Liver (tissue), 9 donors: ENCODE results near the gene SERPINH1. TPM values are rescaled to one million over a fixed set of nuclear protein-coding genes. Genes with fewer than 3 reads are reported as not detected.

Experiments used
- DNase-seq: peaks from one replicate; pipeline ENCODE4 v3.0.0-alpha.2; 2017; ENCODE audit warnings: low spot score
- H3K27ac ChIP-seq, 2 donors: one replicate each; pipeline ENCODE4 v1.7.0; 2013; ENCODE audit warnings: inconsistent platforms in 2 of 2, low read length in 2 of 2, control low read depth in 1 of 2, low read depth in 1 of 2, mild to moderate bottlenecking in 1 of 2
- H3K27me3 ChIP-seq, 4 donors: one replicate each; pipeline versions ENCODE4 v1.6.1 to v1.7.0; 2013; ENCODE audit warnings: low read length in 3 of 4, inconsistent platforms in 1 of 4, mild to moderate bottlenecking in 1 of 4, moderate library complexity in 1 of 4; ENCODE audit not compliant: control insufficient read depth in 4 of 4, insufficient read depth in 4 of 4
- H3K36me3 ChIP-seq, 4 donors: one replicate each; pipeline versions ENCODE4 v1.6.1 to v1.7.0; 2013; ENCODE audit warnings: low read length in 3 of 4, mild to moderate bottlenecking in 3 of 4, low read depth in 1 of 4, moderate library complexity in 1 of 4; ENCODE audit not compliant: control insufficient read depth in 4 of 4, insufficient read depth in 3 of 4
- H3K4me1 ChIP-seq, 4 donors: one replicate each; pipeline versions ENCODE4 v1.6.1 to v1.7.0; 2013; ENCODE audit warnings: low read length in 3 of 4, mild to moderate bottlenecking in 3 of 4, moderate library complexity in 1 of 4; ENCODE audit not compliant: control insufficient read depth in 4 of 4, insufficient read depth in 4 of 4
- H3K4me3 ChIP-seq, 3 donors: one replicate each; pipeline versions ENCODE4 v1.6.1 to v1.7.0; 2013; ENCODE audit warnings: low read length in 3 of 3, control low read depth in 1 of 3, low read depth in 1 of 3, mild to moderate bottlenecking in 1 of 3
- H3K9ac ChIP-seq, 2 donors: one replicate each; pipeline ENCODE4 v1.7.0; 2013; ENCODE audit warnings: low read length in 2 of 2, mild to moderate bottlenecking in 2 of 2, moderate library complexity in 2 of 2, control low read depth in 1 of 2, low read depth in 1 of 2
- H3K9me3 ChIP-seq, 4 donors: one replicate each; pipeline versions ENCODE4 v1.6.1 to v1.7.0; 2013; ENCODE audit warnings: low read length in 3 of 4; ENCODE audit not compliant: control insufficient read depth in 4 of 4
- CTCF ChIP-seq: fragments of 150-350 bp; IDR thresholded peaks from 2 replicates; pipeline ENCODE4 v1.5.1; 2017; ENCODE audit warnings: improper control_type of control experiment, low read depth, low read length; ENCODE audit not compliant: missing input control
- FOXA1 ChIP-seq: IDR thresholded peaks from 2 replicates; pipeline ENCODE4 v1.6.1; 2016; ENCODE audit warnings: antibody characterized with exemption
- FOXA2 ChIP-seq: IDR thresholded peaks from 2 replicates; pipeline ENCODE4 v1.6.1; 2016; ENCODE audit warnings: antibody characterized with exemption
- HNF4A ChIP-seq, 2 donors: conservative IDR thresholded peaks; 2 replicates each; pipeline ENCODE4 v1.6.1; 2016; ENCODE audit warnings: antibody characterized with exemption in 2 of 2, mild to moderate bottlenecking in 2 of 2
- HNF4G ChIP-seq: IDR thresholded peaks from 2 replicates; pipeline ENCODE4 v1.6.1; 2016; ENCODE audit warnings: antibody characterized with exemption
- JUND ChIP-seq, 2 donors: IDR thresholded peaks; 2 replicates each; pipeline ENCODE4 v1.6.1; 2016; ENCODE audit warnings: antibody characterized with exemption in 2 of 2
- MAX ChIP-seq: IDR thresholded peaks from 2 replicates; pipeline ENCODE4 v1.6.1; 2016; ENCODE audit warnings: antibody characterized with exemption
- REST ChIP-seq: IDR thresholded peaks from 2 replicates; pipeline ENCODE4 v1.6.1; 2016; ENCODE audit warnings: antibody characterized with exemption, mild to moderate bottlenecking
- RXRA ChIP-seq, 2 donors: IDR thresholded peaks; 2 replicates each; pipeline ENCODE4 v1.6.1; 2017 to 2018; ENCODE audit warnings: antibody characterized with exemption in 2 of 2, mild to moderate bottlenecking in 1 of 2
- TAF1 ChIP-seq: conservative IDR thresholded peaks from 2 replicates; pipeline ENCODE4 v1.6.1; 2016; ENCODE audit warnings: antibody characterized with exemption, mild to moderate bottlenecking
- YY1 ChIP-seq: IDR thresholded peaks from 2 replicates; pipeline ENCODE4 v1.6.1; 2016; ENCODE audit warnings: antibody characterized with exemption, mild to moderate bottlenecking
- ZBTB33 ChIP-seq: IDR thresholded peaks from 2 replicates; pipeline ENCODE4 v1.6.1; 2016; ENCODE audit warnings: antibody characterized with exemption
- WGBS: extraction: QIAGEN DNeasy Blood & Tissue Kit; methylation state at CpG from one replicate; pipeline ENCODE4 v1.1.7; 2013; 5-methylcytosine and 5-hydroxymethylcytosine counted together
- polyA plus RNA-seq, 2 donors: library from polyadenylated mRNA; stranded (reverse) in 1 of 2; unstranded in 1 of 2; fragments of 200-250 nt in 1 of 2; fragments of >200 nt in 1 of 2; fragmentation: Nextera tagmentation in 1 of 2; extraction: Ambion mirVana in 1 of 2; gene quantifications; one replicate each; pipeline versions ENCODE4 v1.2.1 to v1.2.3, GENCODE V29; 2013 to 2015
- total RNA-seq, 2 donors: library from RNA; depleted of rRNA; stranded (reverse); fragments of >200 nt; gene quantifications; one replicate each; pipeline ENCODE4 v1.2.3, GENCODE V29; 2014
- donor health status: healthy.
- donor health status: healthy.
- donor health status: healthy.
- donor health status: healthy.
- donor health status: healthy.

Gene SERPINH1
- total and polyA plus RNA-seq, 4 donors = 5.0 to 118 (median 68.7) TPM

- no peaks in the 10 kb centered on the region for H3K27me3 ChIP-seq
- DNase-seq = no peak
- no peak overlapping the region for H3K4me3 ChIP-seq
- H3K4me1 ChIP-seq = peaks cover 0 to 7% (median 3%) of the 10 kb centered on the region in 4 donors
- TF ChIP-seq CTCF (no peak), TAF1 (no peak), REST (no peak), HNF4A (conservative IDR thresholded peaks at IDR 0.05) (no peak), YY1 (no peak), FOXA2 (no peak)
- H3K9me3 ChIP-seq = no peaks in the 10 kb centered on the region
- WGBS = 84% methylated on average over 2 of the region's 2 CpGs
- H3K36me3 ChIP-seq = no peaks in the 10 kb centered on the region
- H3K9ac ChIP-seq = no peak overlapping the region
- no peak overlapping the region for H3K27ac ChIP-seq
These were observed 30.7 kb downstream of the SERPINH1 start for GRCh38 chr11:75592715-75593114.

- H3K27ac ChIP-seq = no peak overlapping the region
- DNase-seq = no peak
- no peaks in the 10 kb centered on the region for H3K36me3 ChIP-seq
- no peaks in the 10 kb centered on the region for H3K27me3 ChIP-seq
- H3K9ac ChIP-seq = no peak overlapping the region
- H3K4me1 ChIP-seq = peaks cover 0 to 1% (median under 1%) of the 10 kb centered on the region in 4 donors
- 60% methylated on average over 2 of the region's 2 CpGs for WGBS
- TF ChIP-seq RXRA (IDR thresholded peaks at IDR 0.05) (peak in 1 of 2 donors; percentile 20), HNF4A (conservative IDR thresholded peaks at IDR 0.05) (peak; percentile 66 to 77), TAF1 (no peak)
- H3K9me3 ChIP-seq = no peaks in the 10 kb centered on the region
- no peak overlapping the region for H3K4me3 ChIP-seq
These were observed 31.3 kb downstream of the SERPINH1 start for GRCh38 chr11:75593286-75593915.

GRCh38 chr11:75594211-75594610 lies 32.2 kb downstream of the SERPINH1 start:
- DNase-seq = no peak
- no peaks in the 10 kb centered on the region for H3K9me3 ChIP-seq
- H3K36me3 ChIP-seq = no peaks in the 10 kb centered on the region
- no peak overlapping the region for H3K9ac ChIP-seq
- H3K4me1 ChIP-seq = no peaks in the 10 kb centered on the region
- no peak overlapping the region for H3K4me3 ChIP-seq
- WGBS = 93% methylated on average over 6 of the region's 6 CpGs
- no peak overlapping the region for H3K27ac ChIP-seq
- H3K27me3 ChIP-seq = no peaks in the 10 kb centered on the region
- TF ChIP-seq HNF4G (no peak), CTCF (no peak), MAX (no peak), TAF1 (no peak), JUND (IDR thresholded peaks at IDR 0.05) (no peak), FOXA2 (no peak), REST (no peak), FOXA1 (no peak), ZBTB33 (no peak), YY1 (no peak), RXRA (IDR thresholded peaks at IDR 0.05) (no peak)
